Tibial nerve (tissue), 3 donors: ENCODE data around the gene POU2F2.

Source experiments
- POLR2A ChIP-seq, 2 donors: fragments of 450-650 bp; IDR thresholded peaks; one replicate each; pipeline ENCODE4 v1.6.1; 2017; ENCODE audit warnings: antibody characterized with exemption in 2 of 2, mild to moderate bottlenecking in 2 of 2, moderate library complexity in 2 of 2
- TF ChIP-seq, protein P1 (sequence below), 5 experiments: fragments of 200-600 bp in 3 of 5; fragments of 450-650 bp in 2 of 5; sonication (generic) in 3 of 5; IDR thresholded peaks; one replicate each; pipeline ENCODE4 v1.5.1; 2016 to 2019; ENCODE audit warnings: antibody characterized with exemption in 5 of 5, mild to moderate bottlenecking in 3 of 5, moderate library complexity in 2 of 5

DNA sequence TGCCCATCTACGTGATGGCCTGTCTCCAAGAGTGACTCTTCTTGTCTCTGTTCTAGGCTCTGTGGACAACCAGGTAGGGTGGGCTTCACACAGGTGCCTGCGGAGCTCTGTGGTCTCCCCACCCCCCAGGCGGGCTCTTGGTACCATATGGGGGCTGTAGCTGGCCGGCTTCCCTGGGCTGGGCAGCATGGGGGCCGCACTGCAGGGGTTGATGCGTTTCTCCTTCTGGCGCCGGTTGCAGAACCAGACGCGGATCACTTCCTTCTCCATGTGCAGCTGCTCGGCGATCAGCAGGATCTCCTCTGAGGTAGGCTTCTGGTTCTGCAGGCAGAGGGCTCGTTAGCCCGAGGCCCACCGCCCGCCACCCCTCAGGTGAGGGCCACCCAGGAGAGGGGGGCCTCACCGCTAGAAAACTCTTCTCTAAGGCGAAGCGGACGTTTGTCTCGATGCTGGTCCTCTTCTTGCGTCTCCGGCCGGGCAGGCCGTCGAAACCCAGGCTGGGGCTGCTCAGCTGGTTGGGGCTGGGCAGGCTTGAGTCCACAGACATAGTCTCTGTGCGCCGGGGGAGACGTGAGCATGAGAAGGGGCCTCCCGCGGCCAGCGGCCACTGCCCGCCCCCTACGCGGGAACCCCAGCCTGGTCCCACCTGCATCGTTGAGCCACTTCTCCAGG, 37.0 kb downstream of the POU2F2 start:
- TF ChIP-seq, protein P1, sequence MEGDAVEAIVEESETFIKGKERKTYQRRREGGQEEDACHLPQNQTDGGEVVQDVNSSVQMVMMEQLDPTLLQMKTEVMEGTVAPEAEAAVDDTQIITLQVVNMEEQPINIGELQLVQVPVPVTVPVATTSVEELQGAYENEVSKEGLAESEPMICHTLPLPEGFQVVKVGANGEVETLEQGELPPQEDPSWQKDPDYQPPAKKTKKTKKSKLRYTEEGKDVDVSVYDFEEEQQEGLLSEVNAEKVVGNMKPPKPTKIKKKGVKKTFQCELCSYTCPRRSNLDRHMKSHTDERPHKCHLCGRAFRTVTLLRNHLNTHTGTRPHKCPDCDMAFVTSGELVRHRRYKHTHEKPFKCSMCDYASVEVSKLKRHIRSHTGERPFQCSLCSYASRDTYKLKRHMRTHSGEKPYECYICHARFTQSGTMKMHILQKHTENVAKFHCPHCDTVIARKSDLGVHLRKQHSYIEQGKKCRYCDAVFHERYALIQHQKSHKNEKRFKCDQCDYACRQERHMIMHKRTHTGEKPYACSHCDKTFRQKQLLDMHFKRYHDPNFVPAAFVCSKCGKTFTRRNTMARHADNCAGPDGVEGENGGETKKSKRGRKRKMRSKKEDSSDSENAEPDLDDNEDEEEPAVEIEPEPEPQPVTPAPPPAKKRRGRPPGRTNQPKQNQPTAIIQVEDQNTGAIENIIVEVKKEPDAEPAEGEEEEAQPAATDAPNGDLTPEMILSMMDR (IDR thresholded peaks at IDR 0.05): no peak
- no peak for TF ChIP-seq POLR2A (IDR thresholded peaks at IDR 0.05)
